ENCODE data around the gene C2.

C2 gene

DNA sequence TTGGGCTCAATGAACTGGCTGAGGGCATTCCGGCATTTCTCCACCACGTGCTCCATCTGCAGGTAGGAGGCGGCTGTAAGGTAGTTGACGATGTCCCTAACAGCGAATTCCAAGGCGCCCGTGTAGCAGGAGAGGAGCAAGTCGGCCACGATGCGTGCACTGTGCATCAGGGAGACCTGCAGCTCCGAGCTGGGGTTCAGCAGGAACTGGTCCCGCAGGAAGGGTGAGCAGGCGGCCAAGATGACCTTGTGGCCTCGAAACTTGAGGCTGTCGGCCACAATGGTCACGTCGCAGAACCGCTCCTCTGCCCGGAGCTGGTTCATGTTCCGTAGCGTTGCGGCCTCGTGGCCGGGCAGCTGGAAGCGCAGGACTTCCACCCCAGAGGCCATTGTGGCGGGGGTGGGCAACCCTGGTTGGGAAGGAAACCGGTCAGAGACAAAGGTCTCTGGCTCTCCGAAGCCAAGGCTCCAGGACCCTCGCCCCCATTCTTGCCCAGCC lies 26.6 kb upstream of the C2 start:
- no peaks in the 10 kb centered on the region for H3K36me3 Mint-ChIP-seq (ENCODE audit: low read depth)

GRCh38 chr6:31901415-31901952 lies 26.0 kb upstream of the C2 start:
- H3K4me3 Mint-ChIP-seq: peak overlapping the region; percentile 81 to 89 (median 82)
- H3K4me1 Mint-ChIP-seq: peaks cover 37% of the 10 kb centered on the region
- no peaks in the 10 kb centered on the region for H3K36me3 Mint-ChIP-seq (ENCODE audit: low read depth)
- no peak for TF ChIP-seq CTCF (IDR thresholded peaks at IDR 0.05; ENCODE audit: unreplicated experiment in 3 of 3)
- no peaks in the 10 kb centered on the region for H3K27me3 Mint-ChIP-seq (ENCODE audit: low read depth)
- H3K9me3 Mint-ChIP-seq: no peaks in the 10 kb centered on the region
- peak overlapping the region; percentile 67 to 97 (median 75) for H3K27ac Mint-ChIP-seq

More for the DNA sequence above, 26.6 kb upstream of the C2 start:
- Mint-ChIP-seq H3K27ac (peak overlapping the region; percentile 67 to 97 (median 75)), H3K4me3 (peak overlapping the region; percentile 81 to 89 (median 82)), H3K9me3 (no peaks in the 10 kb centered on the region), H3K27me3 (ENCODE audit: low read depth) (no peaks in the 10 kb centered on the region), H3K4me1 (peaks cover 34% of the 10 kb centered on the region)
- no peak for TF ChIP-seq CTCF (IDR thresholded peaks at IDR 0.05; ENCODE audit: unreplicated experiment in 3 of 3)

DNA sequence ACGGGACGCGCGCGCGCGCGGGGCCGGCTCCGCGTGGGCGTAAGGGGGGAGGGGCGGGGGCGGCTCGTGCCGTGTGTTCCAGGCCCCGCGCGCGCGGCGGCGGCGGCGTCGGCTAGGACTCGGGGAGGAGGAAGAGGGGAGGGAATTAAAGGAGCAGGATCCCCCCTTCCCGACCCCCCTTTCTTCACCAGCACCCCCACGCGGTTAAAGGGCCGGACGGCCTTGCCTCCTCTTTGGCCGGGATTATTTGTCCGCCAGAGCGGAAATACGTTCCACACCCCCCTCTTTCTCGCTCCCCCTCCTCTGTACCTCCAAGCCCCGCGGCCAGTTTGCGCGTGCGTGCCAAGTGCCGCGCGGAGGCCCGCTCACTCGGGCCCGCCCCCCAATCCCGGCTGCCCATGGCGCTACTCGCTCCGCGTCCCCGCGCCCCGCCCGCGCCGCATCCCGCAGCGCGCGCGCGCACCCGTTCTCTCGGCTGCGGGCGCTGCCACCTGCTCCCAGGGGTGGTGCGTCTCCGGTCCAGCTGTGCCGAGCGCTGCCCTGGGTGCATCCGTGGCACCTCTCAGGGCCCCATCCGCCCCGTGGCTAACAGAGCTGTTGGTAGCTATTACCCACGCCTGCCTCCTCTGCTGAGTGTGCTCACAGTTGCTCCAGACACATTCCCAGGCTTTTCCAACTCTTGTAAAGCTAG lies 25.4 kb upstream of the C2 start, which contains the start of gene ZBTB12:
Gene ZBTB12, minus strand, starts transcription at position 134 of the 691 bp plus-strand sequence. CDS start 781 bp downstream, outside the sequence.
- no peaks in the 10 kb centered on the region for H3K9me3 Mint-ChIP-seq
- H3K4me1 Mint-ChIP-seq: peaks cover 37% of the 10 kb centered on the region
- H3K4me3 Mint-ChIP-seq: peak within 1 kb of the TSS; percentile 81 to 89 (median 84)
- H3K27me3 Mint-ChIP-seq (ENCODE audit: low read depth): no peaks in the 10 kb centered on the region
- peak within 1 kb of the TSS; percentile 94 to 97 (median 97) for H3K27ac Mint-ChIP-seq
- no peak for TF ChIP-seq CTCF (IDR thresholded peaks at IDR 0.05; ENCODE audit: unreplicated experiment in 3 of 3)
- no peaks in the 10 kb centered on the region for H3K36me3 Mint-ChIP-seq (ENCODE audit: low read depth)

DNA sequence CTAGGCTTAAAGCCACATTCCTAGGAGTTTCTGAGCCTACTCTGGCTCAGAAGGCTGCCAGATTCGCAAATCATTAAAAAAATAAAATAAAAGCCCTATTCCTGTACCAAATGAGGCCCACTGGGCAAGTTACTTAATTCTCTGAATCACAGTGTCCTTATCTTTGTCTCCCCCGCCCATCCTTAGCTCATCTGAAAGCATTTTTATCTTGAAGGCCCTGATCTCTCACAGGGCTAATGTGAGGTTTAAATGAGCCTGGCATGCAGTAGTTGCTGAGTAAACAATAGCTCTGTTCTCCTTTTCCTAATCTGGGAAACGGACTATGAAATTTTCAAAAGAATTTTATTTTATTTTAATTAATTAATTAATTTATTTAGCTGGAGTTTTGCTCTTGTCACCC lies 23.6 kb upstream of the C2 start:
- Mint-ChIP-seq H3K9me3 (no peaks in the 10 kb centered on the region), H3K27ac (peak overlapping the region; percentile 26 to 97 (median 82)), H3K4me1 (peaks cover 25% of the 10 kb centered on the region), H3K36me3 (ENCODE audit: low read depth) (no peaks in the 10 kb centered on the region), H3K4me3 (peak overlapping the region in 2 of 3 experiments; percentile 24 to 62), H3K27me3 (ENCODE audit: low read depth) (no peaks in the 10 kb centered on the region)
- TF ChIP-seq CTCF (IDR thresholded peaks at IDR 0.05; ENCODE audit: unreplicated experiment in 3 of 3): no peak

- H3K4me3 Mint-ChIP-seq: no peak overlapping the region
- no peaks in the 10 kb centered on the region for H3K9me3 Mint-ChIP-seq
- no peaks in the 10 kb centered on the region for H3K36me3 Mint-ChIP-seq (ENCODE audit: low read depth)
- H3K27ac Mint-ChIP-seq: no peak overlapping the region
- H3K4me1 Mint-ChIP-seq: peaks cover 15% of the 10 kb centered on the region
- no peak for TF ChIP-seq CTCF (IDR thresholded peaks at IDR 0.05; ENCODE audit: unreplicated experiment in 3 of 3)
- no peaks in the 10 kb centered on the region for H3K27me3 Mint-ChIP-seq (ENCODE audit: low read depth)
Measured at GRCh38 chr6:31905041-31905440, 22.5 kb upstream of the C2 start.
